Activated CD4-positive, alpha-beta T cell treated with anti-CD3 and anti-CD28 coated beads for 4 hours (primary cell): Measurements from ENCODE around the gene NTN1.

Source experiments
- DNase-seq, 2 donors: peaks; one replicate each; pipeline ENCODE4 v3.0.0-alpha.2; 2020

NTN1 gene

GRCh38 chr17:9170853-9171252 lies 149.5 kb downstream of the NTN1 start:
- DNase-seq, result no peak

DNA sequence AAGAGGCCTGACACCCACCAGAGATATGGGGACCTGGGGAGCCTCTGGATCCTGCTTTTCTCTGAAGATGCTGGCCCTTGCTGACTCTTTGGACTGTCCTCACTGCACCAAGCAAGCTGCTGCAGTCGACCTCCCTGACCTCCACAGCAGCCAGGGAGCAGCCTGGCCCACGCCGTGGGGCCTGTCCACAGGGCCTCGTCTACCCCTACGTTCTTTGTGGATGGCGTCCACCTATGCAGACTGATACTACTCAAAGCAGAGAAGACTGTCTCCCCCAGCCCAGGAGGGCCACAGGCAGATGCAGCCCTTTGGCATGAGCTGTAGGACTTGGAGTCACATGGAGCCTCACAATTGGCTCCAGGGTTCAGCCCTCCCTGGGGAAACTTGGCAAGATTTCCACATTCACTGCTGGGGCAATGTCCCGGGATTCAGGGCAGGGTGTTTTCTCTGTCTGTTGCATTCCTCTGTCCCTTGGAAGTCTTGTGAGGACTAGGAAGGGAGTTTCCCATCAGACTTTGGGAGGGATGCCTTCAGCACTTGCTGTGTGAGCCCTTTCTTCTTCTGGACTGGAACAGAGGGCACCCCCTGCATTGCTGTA lies 152.2 kb downstream of the NTN1 start:
- DNase-seq, result no peak

GRCh38 chr17:9174312-9174711 lies 153.0 kb downstream of the NTN1 start:
- no peak for DNase-seq

GRCh38 chr17:9174779-9175574 lies 153.7 kb downstream of the NTN1 start:
- no peak for DNase-seq

GRCh38 chr17:9175700-9176467 lies 154.6 kb downstream of the NTN1 start:
- no peak for DNase-seq

GRCh38 chr17:9177212-9177611 lies 155.9 kb downstream of the NTN1 start:
- DNase-seq, result no peak

DNA sequence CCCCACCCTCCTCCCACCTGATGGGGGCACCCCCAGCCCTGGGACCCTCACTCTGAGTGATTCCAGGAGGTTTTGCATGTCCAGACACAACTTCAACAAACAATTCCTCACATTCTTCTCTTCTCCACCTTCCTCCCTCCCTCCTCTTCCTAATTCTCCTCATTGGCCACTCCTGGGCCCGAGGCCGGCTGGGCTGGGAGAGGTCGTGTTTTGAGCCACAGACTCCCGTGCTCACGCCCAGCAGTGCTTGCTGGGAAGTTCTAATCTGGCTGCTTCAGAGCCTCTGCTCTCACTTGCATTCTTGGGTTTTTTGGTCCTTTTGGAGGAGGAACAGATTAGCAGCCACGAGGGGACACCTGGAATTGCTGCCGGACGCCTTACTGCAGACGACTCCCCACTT lies 157.0 kb downstream of the NTN1 start:
- no peak for DNase-seq

DNA sequence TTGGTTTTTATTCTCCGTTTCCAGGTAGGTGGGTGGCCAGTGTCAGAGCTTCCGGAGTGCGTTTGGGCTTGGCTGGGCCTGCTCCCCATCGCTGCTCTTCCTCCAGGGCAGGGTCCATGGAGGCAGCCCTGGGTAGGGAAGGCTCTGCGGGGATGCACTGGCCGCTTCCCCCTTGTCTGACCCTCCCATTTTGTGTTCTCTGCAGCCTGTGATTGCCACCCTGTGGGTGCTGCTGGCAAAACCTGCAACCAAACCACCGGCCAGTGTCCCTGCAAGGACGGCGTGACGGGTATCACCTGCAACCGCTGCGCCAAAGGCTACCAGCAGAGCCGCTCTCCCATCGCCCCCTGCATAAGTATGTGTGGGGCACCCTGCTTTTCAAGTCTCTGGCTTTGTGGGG lies 158.3 kb downstream of the NTN1 start:
- no peak for DNase-seq

DNA sequence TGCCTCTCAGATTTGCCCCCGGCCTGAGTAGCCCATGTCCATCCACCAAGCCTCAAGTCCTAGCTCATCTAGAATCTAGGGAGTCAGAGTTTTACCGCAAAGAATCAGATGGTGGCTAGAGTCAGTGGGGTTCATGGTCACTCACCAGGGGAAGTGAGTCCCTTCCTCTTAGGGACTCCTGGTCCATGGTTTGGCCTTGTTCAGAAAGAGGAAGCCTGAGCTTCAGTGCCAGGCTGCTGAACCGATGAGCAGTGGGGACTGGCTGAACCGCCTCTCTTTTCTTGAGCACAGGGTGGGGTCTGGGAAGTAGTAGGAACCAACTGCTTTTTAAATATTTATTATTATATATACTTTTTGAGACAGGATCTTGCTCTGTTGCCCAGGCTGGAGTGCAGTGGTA lies 160.3 kb downstream of the NTN1 start:
- no peak for DNase-seq

DNA sequence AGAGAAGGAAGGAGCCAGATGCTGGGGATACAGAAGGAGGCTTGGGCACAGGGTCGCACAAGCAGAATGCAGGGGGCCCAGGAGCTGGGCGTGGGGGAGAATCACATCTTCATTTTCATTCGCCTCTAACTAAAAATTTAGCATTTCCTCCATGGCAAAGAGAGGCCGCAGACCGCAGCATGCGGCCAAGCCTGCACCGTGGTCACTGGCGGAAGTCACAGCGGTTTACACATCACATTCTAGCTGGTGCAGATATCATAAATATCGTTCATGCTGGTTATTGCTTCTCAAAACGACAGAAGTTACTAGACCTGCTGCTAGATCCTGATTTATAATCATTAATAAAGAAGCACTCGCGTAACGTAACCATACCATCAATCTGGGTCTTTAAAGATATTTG lies 162.0 kb downstream of the NTN1 start:
- DNase-seq, result no peak

GRCh38 chr17:9185142-9185541 lies 163.8 kb downstream of the NTN1 start:
- DNase-seq, result no peak

DNA sequence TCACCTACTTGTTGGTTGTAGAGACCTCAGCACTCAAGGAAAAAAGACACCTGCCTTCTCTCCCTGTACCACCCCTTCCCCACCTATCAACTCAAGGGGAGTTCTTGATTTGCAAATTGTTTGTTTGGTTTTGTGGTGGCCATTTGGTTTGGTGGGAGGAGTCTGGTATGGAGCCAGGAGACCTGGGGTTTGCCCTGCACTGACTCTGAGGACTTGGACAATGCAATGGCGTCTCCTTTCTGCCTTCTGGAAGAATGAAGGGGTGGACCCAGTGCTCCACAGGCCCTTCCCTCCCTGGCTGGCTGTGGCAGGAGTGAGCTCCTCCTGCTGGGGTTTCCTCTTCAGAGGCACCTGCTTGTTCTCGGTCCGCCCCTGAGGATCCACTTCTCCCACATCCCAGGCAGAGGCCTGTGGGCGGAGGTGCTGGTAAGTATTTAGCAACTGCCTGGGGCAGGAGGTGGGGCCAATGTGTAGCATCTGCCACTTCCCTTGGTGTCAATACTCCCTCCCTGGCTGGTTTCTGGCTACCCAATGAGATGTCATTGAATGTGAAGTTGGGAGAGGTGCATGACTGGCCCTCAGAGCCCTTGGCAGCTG lies 164.5 kb downstream of the NTN1 start:
- no peak for DNase-seq

DNA sequence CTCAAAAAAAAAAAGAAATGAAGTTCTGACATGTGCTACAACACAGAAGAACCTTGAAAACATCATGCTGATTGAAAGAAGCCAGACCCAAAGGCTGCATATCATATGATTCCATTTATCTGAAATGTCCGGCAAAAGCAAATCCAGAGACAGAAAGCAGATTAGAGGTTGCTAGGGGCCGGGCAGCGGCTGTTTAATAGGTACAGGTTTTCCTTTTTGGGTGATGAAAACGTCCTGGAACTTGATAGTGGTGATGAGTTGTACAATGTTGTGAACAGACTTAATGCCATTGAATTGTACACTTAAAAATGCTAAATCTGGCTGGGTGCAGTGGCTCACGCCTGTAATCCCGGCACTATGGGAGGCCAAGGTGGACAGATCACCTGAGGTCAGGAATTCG lies 166.5 kb downstream of the NTN1 start:
- DNase-seq, result no peak

DNA sequence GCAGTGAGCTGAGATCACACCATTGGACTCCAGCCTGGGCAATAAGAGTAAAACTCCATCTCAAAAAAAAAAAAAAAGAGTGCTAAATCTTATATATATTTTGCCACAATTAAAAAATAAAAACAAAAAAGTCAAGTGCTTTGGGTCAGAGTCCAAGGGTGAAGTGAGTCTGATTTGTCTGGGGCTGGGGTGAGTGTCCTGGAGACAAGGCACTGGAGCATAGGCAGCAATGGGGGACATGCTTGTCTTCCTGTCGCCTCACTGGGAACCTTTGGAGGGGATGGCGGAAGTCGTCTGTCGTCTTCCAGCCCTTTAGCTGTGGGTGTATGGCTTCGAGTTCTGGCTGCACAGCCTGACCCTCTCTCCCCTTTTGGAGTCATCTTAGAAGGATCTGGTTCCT lies 167.1 kb downstream of the NTN1 start:
- DNase-seq, result no peak

- no peak for DNase-seq
Measured at GRCh38 chr17:9189870-9190269, 168.6 kb downstream of the NTN1 start.

- no peak for DNase-seq
Measured at GRCh38 chr17:9192010-9192409, 170.7 kb downstream of the NTN1 start.

- DNase-seq, result no peak
Measured at GRCh38 chr17:9195411-9195810, 174.1 kb downstream of the NTN1 start.

GRCh38 chr17:9195961-9196670 lies 174.8 kb downstream of the NTN1 start:
- DNase-seq, result no peak

DNA sequence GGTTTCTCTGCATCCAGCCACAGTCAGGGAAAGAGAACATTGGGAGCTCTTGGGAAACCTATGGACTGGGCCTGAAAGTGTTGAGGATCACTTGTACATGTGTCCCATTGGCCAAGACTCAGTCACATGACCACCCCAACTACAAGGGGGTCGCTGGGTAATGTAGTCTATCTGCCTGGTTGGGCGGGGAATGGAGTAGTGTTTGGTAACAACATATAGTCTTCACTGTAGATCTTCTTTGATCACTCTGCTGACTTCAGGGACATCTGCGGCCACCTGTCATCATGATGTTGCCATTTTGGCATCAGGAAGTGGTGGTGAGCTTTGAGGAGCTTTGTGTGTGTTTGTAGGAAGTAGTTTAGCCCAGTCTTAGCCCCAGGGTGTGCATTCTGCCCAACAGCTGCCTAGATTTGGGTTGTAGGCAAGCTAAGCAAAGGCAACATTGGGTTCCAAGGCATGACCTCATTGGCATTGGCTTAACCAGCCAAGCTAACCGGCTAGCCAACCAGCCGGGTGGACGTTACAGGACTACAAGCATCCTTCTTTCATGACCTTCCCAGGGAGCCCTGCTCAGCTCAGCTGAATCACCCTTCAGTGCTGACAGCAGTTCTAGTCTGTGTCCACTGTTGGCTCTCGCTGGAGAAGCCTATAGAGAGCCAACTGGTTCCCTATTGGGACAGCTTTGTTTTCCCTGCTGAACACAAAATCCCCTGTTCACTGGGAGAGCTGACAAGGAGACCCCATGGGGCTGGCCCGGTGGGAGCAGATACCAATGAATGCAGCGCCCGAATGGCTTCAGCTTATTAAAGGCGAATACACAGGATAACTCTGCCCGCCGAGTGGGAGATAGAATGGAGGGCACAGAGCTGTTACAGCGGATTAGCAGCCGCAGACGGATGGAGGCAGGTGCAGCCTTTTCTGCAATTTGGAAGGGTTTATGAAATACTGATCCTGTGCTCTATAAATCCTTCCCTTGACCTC lies 178.6 kb downstream of the NTN1 start:
- no peak for DNase-seq

- no peak for DNase-seq
Measured at GRCh38 chr17:9200699-9201359, 179.5 kb downstream of the NTN1 start.

GRCh38 chr17:9202532-9202931 lies 181.2 kb downstream of the NTN1 start:
- DNase-seq, result no peak
